GM12801 (cell line): ENCODE results near the gene SPTBN4.

Source experiments
- CTCF ChIP-seq: IDR thresholded peaks from one replicate; pipeline ENCODE4 v1.5.1; 2011; ENCODE audit warnings: control low read depth; ENCODE audit not compliant: insufficient read length; ENCODE audit errors: extremely low read depth

SPTBN4 gene

GRCh38 chr19:40571005-40571318 lies 104.2 kb downstream of the SPTBN4 start:
- no peak for TF ChIP-seq CTCF

GRCh38 chr19:40571831-40572495 lies 105.2 kb downstream of the SPTBN4 start:
- no peak for TF ChIP-seq CTCF

GRCh38 chr19:40575326-40575725 lies 108.5 kb downstream of the SPTBN4 start:
- no peak for TF ChIP-seq CTCF

GRCh38 chr19:40576151-40576584 lies 109.4 kb downstream of the SPTBN4 start:
- TF ChIP-seq CTCF, result no peak

- no peak for TF ChIP-seq CTCF
Observed at GRCh38 chr19:40576585-40577451, 110.0 kb downstream of the SPTBN4 start, which contains the start of gene SHKBP1. TSS of gene SHKBP1 (plus strand) at chr19:40576873. CDS start at chr19:40576900, 27 bp downstream.

- TF ChIP-seq CTCF, result no peak
Observed at GRCh38 chr19:40578442-40578908, 111.7 kb downstream of the SPTBN4 start.

- TF ChIP-seq CTCF, result no peak
Observed at GRCh38 chr19:40580619-40581018, 113.8 kb downstream of the SPTBN4 start.
